ENCODE measurements around the gene SERBP1. TPM values are rescaled to one million over a fixed set of nuclear protein-coding genes. Genes with fewer than 3 reads are reported as not detected.

SERBP1 gene
- total RNA-seq, 1 experiment from 2014 or later, result 325 TPM

GRCh38 chr1:67460676-67461500, 30.7 kb upstream of the SERBP1 start:
- RAD21 ChIA-PET (ENCODE audit: low non-redundant PET in 1 of 2, low total read pairs in 2 of 2, uncharacterized antibody in 2 of 2, unreplicated experiment in 2 of 2), result no interaction called here
- DNase-seq (ENCODE audit: low read depth, low spot score) (no peak), ATAC-seq (no peak)
- TF ChIP-seq RAD21 (IDR thresholded peaks at IDR 0.05; ENCODE audit: low read depth), result no peak
- no peak for TF ChIP-seq MAX (IDR thresholded peaks at IDR 0.05)
- TF ChIP-seq YY1 (IDR thresholded peaks at IDR 0.05; ENCODE audit: extremely low read depth, insufficient replicate concordance, low read depth, low read length), result no peak
- TF ChIP-seq JUND (IDR thresholded peaks at IDR 0.05), result no peak
- no peak for TF ChIP-seq EZH2 (IDR thresholded peaks at IDR 0.05)
- no peak for TF ChIP-seq SIN3A (IDR thresholded peaks at IDR 0.05; ENCODE audit: low read depth)
- TF ChIP-seq FOSL1 (IDR thresholded peaks at IDR 0.05; ENCODE audit: low read depth), result no peak
- no peak for TF ChIP-seq EGR1 (IDR thresholded peaks at IDR 0.05; ENCODE audit: low read depth)
- no peak for TF ChIP-seq SRF (IDR thresholded peaks at IDR 0.05; ENCODE audit: low read depth)
- no peak for TF ChIP-seq POLR2A (IDR thresholded peaks at IDR 0.05; ENCODE audit: borderline replicate concordance, extremely low read depth, insufficient read depth, insufficient read length)
- BruUV-seq (replicated peaks), result no TSS peak
- Histone ChIP-seq H3K9ac (ENCODE audit: low read length) (no peak overlapping the region), H3K27me3 (ENCODE audit: insufficient read depth, low read length) (no peaks in the 10 kb centered on the region), H3K4me1 (ENCODE audit: control insufficient read depth in 1 of 2, insufficient read depth in 2 of 2, low read length in 2 of 2) (peaks cover 0 to 9% of the 10 kb centered on the region in 2 experiments; a peak in 1 of 4 replicates), H2AFZ (ENCODE audit: low read depth, low read length, poor library complexity, severe bottlenecking) (no peak overlapping the region), H3K4me3 (replicated peaks in 1 of 2; ENCODE audit: low read depth in 1 of 2, low read length in 2 of 2) (no peak overlapping the region), H3K27ac (ENCODE audit: low read depth, low read length) (no peak overlapping the region), H3K4me2 (ENCODE audit: low read length) (no peak overlapping the region), H3K9me2 (ENCODE audit: insufficient read depth) (no peaks in the 10 kb centered on the region), H3K79me2 (ENCODE audit: insufficient read depth, low read length) (no peaks in the 10 kb centered on the region), H3K36me3 (ENCODE audit: control insufficient read depth in 1 of 2, insufficient read depth in 2 of 2, low read length in 2 of 2) (no peaks in the 10 kb centered on the region), H4K20me1 (ENCODE audit: insufficient read depth) (no peaks in the 10 kb centered on the region), H3K9me3 (ENCODE audit: control insufficient read depth in 1 of 2, insufficient read depth in 1 of 2, low read depth in 1 of 2, low read length in 2 of 2) (no peaks in the 10 kb centered on the region)
- CTCF ChIA-PET, result no interaction called here
- POLR2A ChIA-PET, result no interaction called here
- intact Hi-C loops (cut with micrococcal nuclease), result no loop called here

GRCh38 chr1:67459068-67459467, 28.9 kb upstream of the SERBP1 start:
- Histone ChIP-seq H3K27me3 (ENCODE audit: insufficient read depth, low read length) (no peaks in the 10 kb centered on the region), H2AFZ (ENCODE audit: low read depth, low read length, poor library complexity, severe bottlenecking) (no peak overlapping the region), H3K9me3 (ENCODE audit: control insufficient read depth in 1 of 2, insufficient read depth in 1 of 2, low read depth in 1 of 2, low read length in 2 of 2) (no peaks in the 10 kb centered on the region), H3K9ac (ENCODE audit: low read length) (no peak overlapping the region), H3K4me1 (ENCODE audit: control insufficient read depth in 1 of 2, insufficient read depth in 2 of 2, low read length in 2 of 2) (peaks cover 0 to 9% of the 10 kb centered on the region in 2 experiments; a peak in 1 of 4 replicates), H3K79me2 (ENCODE audit: insufficient read depth, low read length) (no peaks in the 10 kb centered on the region), H4K20me1 (ENCODE audit: insufficient read depth) (no peaks in the 10 kb centered on the region), H3K27ac (ENCODE audit: low read depth, low read length) (no peak overlapping the region), H3K4me3 (replicated peaks in 1 of 2; ENCODE audit: low read depth in 1 of 2, low read length in 2 of 2) (no peak overlapping the region), H3K36me3 (ENCODE audit: control insufficient read depth in 1 of 2, insufficient read depth in 2 of 2, low read length in 2 of 2) (no peaks in the 10 kb centered on the region), H3K4me2 (ENCODE audit: low read length) (no peak overlapping the region), H3K9me2 (ENCODE audit: insufficient read depth) (no peaks in the 10 kb centered on the region)
- TF ChIP-seq POLR2AphosphoS5 (IDR thresholded peaks at IDR 0.05; ENCODE audit: low read depth, low read length) (no peak), CBX3 (IDR thresholded peaks at IDR 0.05; ENCODE audit: low read depth) (no peak), FOSL1 (IDR thresholded peaks at IDR 0.05; ENCODE audit: low read depth) (no peak), SIN3A (IDR thresholded peaks at IDR 0.05; ENCODE audit: low read depth) (no peak), YY1 (IDR thresholded peaks at IDR 0.05; ENCODE audit: extremely low read depth, insufficient replicate concordance, low read depth, low read length) (no peak), ELF1 (IDR thresholded peaks at IDR 0.05; ENCODE audit: borderline replicate concordance, low read depth) (no peak), EZH2phosphoT487 (IDR thresholded peaks at IDR 0.05; ENCODE audit: borderline replicate concordance) (no peak), POLR2A (IDR thresholded peaks at IDR 0.05; ENCODE audit: borderline replicate concordance, extremely low read depth, insufficient read depth, insufficient read length) (no peak), RAD21 (IDR thresholded peaks at IDR 0.05; ENCODE audit: low read depth) (no peak), JUND (IDR thresholded peaks at IDR 0.05) (no peak), ZFX (IDR thresholded peaks at IDR 0.05) (no peak), SP1 (IDR thresholded peaks at IDR 0.05; ENCODE audit: low read depth) (no peak)
- ChIA-PET POLR2A (no interaction called here), RAD21 (ENCODE audit: low non-redundant PET in 1 of 2, low total read pairs in 2 of 2, uncharacterized antibody in 2 of 2, unreplicated experiment in 2 of 2) (no interaction called here), CTCF (no interaction called here)
- no TSS peak for BruUV-seq (replicated peaks)
- DNase-seq (ENCODE audit: low read depth, low spot score) (no peak), ATAC-seq (no peak)
- intact Hi-C loops (cut with micrococcal nuclease), result no loop called here
